ENCODE measurements around the gene GPR82. TPM values are rescaled to one million over a fixed set of nuclear protein-coding genes. Genes with fewer than 3 reads are reported as not detected.

The GPR82 gene
- total and polyA plus RNA-seq, 9 donors, result 0.04 to 0.40 (median 0.06) TPM; not detected in 3

DNA sequence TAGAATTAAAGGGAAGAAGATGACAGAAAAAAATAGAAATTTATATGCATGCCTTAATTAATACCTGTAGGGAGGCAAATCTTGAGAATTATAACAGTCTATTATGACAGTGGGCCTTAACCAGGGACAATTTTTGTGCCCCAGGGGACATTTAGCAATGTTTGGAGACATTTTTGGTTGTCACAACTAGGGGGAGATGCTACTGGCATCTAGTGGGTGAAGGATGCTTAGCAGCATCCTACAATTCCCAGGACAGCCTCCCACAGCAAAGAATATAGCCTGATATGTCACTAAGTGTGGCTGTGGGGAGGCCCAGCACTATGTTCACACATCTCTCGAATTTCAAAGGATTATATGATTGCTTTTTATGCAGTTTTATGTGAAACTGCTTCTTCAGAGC is 10.5 kb downstream of the GPR82 start:
- peak; percentile 11 for DNase-seq
- Histone ChIP-seq H3K4me3 (ENCODE audit: low read length) (no peak overlapping the region), H3K36me3 (ENCODE audit: control insufficient read depth, insufficient read depth, low read length) (no peaks in the 10 kb centered on the region), H3K9me3 (replicated peaks; ENCODE audit: control insufficient read depth, low read depth, low read length) (no peaks in the 10 kb centered on the region), H3K27ac (ENCODE audit: low read length) (no peak overlapping the region), H3K4me1 (ENCODE audit: control insufficient read depth, insufficient read depth, low read length) (no peaks in the 10 kb centered on the region), H3K27me3 (ENCODE audit: control insufficient read depth, insufficient read depth, low read length) (peaks cover 13% of the 10 kb centered on the region)
- WGBS (ENCODE audit: insufficient coverage), result no CpG with 5 or more reads among the region's 1 CpG

GRCh38 chrX:41737065-41737464 is 13.1 kb downstream of the GPR82 start:
- Histone ChIP-seq H3K4me1 (ENCODE audit: control insufficient read depth, insufficient read depth, low read length) (no peaks in the 10 kb centered on the region), H3K9me3 (replicated peaks; ENCODE audit: control insufficient read depth, low read depth, low read length) (no peaks in the 10 kb centered on the region), H3K27ac (ENCODE audit: low read length) (no peak overlapping the region), H3K27me3 (ENCODE audit: control insufficient read depth, insufficient read depth, low read length) (peaks cover 14% of the 10 kb centered on the region), H3K4me3 (ENCODE audit: low read length) (no peak overlapping the region), H3K36me3 (ENCODE audit: control insufficient read depth, insufficient read depth, low read length) (no peaks in the 10 kb centered on the region)
- peak; percentile 30 for DNase-seq
- WGBS (ENCODE audit: insufficient coverage), result 71% methylated on average over 6 of the region's 7 CpGs

DNA sequence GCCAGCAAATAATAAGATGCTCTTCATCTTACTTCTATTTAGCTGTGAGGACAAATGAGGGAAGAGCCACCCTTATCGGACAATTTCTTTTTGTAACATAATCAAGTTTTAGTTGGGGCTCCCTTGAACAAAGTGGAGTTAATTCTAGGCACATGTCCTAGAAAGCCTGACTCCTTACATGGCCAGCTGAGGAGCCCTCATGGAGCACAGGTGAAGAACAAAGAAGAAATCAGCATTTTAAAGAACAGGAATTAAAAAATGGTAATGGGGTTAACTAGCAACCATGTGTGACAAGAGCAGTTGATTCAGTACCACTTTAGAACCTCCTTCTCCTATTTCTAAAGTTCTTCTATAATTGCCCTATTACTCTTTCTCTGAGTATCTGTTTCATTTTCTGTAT is 15.9 kb downstream of the GPR82 start:
- no CpG with 5 or more reads among the region's 1 CpG for WGBS (ENCODE audit: insufficient coverage)
- Histone ChIP-seq H3K4me1 (ENCODE audit: control insufficient read depth, insufficient read depth, low read length) (no peaks in the 10 kb centered on the region), H3K27me3 (ENCODE audit: control insufficient read depth, insufficient read depth, low read length) (peaks cover 12% of the 10 kb centered on the region), H3K4me3 (ENCODE audit: low read length) (no peak overlapping the region), H3K27ac (ENCODE audit: low read length) (no peak overlapping the region), H3K9me3 (replicated peaks; ENCODE audit: control insufficient read depth, low read depth, low read length) (no peaks in the 10 kb centered on the region), H3K36me3 (ENCODE audit: control insufficient read depth, insufficient read depth, low read length) (no peaks in the 10 kb centered on the region)
- DNase-seq, result no peak

GRCh38 chrX:41750716-41751115 is 26.7 kb downstream of the GPR82 start:
- Histone ChIP-seq H3K9me3 (replicated peaks; ENCODE audit: control insufficient read depth, low read depth, low read length) (no peaks in the 10 kb centered on the region), H3K27me3 (ENCODE audit: control insufficient read depth, insufficient read depth, low read length) (peaks cover 5% of the 10 kb centered on the region), H3K4me3 (ENCODE audit: low read length) (no peak overlapping the region), H3K4me1 (ENCODE audit: control insufficient read depth, insufficient read depth, low read length) (no peaks in the 10 kb centered on the region), H3K36me3 (ENCODE audit: control insufficient read depth, insufficient read depth, low read length) (no peaks in the 10 kb centered on the region), H3K27ac (ENCODE audit: low read length) (no peak overlapping the region)
- 60% methylated on average over 1 of the region's 3 CpGs for WGBS (ENCODE audit: insufficient coverage)
- no peak for DNase-seq

GRCh38 chrX:41758401-41758800 is 34.4 kb downstream of the GPR82 start:
- no peak overlapping the region for H3K4me3 ChIP-seq (ENCODE audit: low read length)
- 100% methylated on average over 1 of the region's 2 CpGs for WGBS (ENCODE audit: insufficient coverage)
- no peaks in the 10 kb centered on the region for H3K9me3 ChIP-seq (replicated peaks; ENCODE audit: control insufficient read depth, low read depth, low read length)
- H3K27me3 ChIP-seq (ENCODE audit: control insufficient read depth, insufficient read depth, low read length), result peaks cover 5% of the 10 kb centered on the region
- no peak for DNase-seq
- H3K36me3 ChIP-seq (ENCODE audit: control insufficient read depth, insufficient read depth, low read length), result no peaks in the 10 kb centered on the region
- no peaks in the 10 kb centered on the region for H3K4me1 ChIP-seq (ENCODE audit: control insufficient read depth, insufficient read depth, low read length)
- no peak overlapping the region for H3K27ac ChIP-seq (ENCODE audit: low read length)

GRCh38 chrX:41759817-41760216 is 35.8 kb downstream of the GPR82 start:
- Histone ChIP-seq H3K27me3 (ENCODE audit: control insufficient read depth, insufficient read depth, low read length) (peaks cover 2% of the 10 kb centered on the region), H3K36me3 (ENCODE audit: control insufficient read depth, insufficient read depth, low read length) (no peaks in the 10 kb centered on the region), H3K4me1 (ENCODE audit: control insufficient read depth, insufficient read depth, low read length) (no peaks in the 10 kb centered on the region), H3K27ac (ENCODE audit: low read length) (no peak overlapping the region), H3K4me3 (ENCODE audit: low read length) (no peak overlapping the region), H3K9me3 (replicated peaks; ENCODE audit: control insufficient read depth, low read depth, low read length) (no peaks in the 10 kb centered on the region)
- WGBS (ENCODE audit: insufficient coverage), result no CpG with 5 or more reads among the region's 3 CpGs
- DNase-seq, result peak; percentile 20

DNA sequence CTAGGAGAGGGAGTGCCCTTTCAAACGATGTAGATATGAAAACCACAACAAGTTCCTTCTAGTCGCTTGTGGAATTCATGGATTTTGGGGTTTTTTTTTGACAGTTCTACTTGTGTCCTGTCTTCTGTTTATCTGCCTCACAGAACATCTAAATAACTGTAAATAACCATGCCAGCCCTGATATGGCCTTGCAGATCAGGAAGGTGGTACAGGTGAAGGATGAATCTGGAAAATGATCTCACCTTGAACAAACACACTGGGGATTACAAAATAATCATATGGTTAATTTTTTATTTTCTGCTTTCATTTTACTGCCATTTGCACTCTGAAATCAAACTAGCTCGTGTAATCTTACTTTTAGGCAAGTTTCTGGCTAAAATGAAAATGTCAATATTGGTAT is 37.2 kb downstream of the GPR82 start:
- Histone ChIP-seq H3K4me3 (ENCODE audit: low read length) (no peak overlapping the region), H3K27ac (ENCODE audit: low read length) (no peak overlapping the region), H3K4me1 (ENCODE audit: control insufficient read depth, insufficient read depth, low read length) (no peaks in the 10 kb centered on the region), H3K9me3 (replicated peaks; ENCODE audit: control insufficient read depth, low read depth, low read length) (no peaks in the 10 kb centered on the region), H3K36me3 (ENCODE audit: control insufficient read depth, insufficient read depth, low read length) (no peaks in the 10 kb centered on the region), H3K27me3 (ENCODE audit: control insufficient read depth, insufficient read depth, low read length) (peaks cover 2% of the 10 kb centered on the region)
- no CpG with 5 or more reads among the region's 3 CpGs for WGBS (ENCODE audit: insufficient coverage)
- DNase-seq, result no peak

DNA sequence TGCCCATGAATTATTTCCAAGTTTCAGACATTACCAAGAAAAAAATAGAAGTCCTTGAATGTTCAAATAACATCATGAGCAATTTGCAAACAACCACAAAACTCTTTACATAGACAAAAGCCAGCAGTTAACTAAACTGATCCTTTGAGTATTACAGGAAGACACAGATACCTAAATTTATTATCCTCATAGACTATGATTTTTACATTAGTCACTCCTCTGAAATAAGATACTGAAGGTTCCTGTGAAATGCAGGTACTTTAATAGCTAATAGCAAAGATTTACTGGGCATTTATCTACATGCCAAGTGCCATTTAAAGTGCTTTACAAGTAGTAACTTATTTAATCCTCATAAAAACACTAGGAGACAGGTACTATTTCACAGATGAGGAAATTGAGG is 37.7 kb downstream of the GPR82 start:
- no peaks in the 10 kb centered on the region for H3K4me1 ChIP-seq (ENCODE audit: control insufficient read depth, insufficient read depth, low read length)
- no peaks in the 10 kb centered on the region for H3K36me3 ChIP-seq (ENCODE audit: control insufficient read depth, insufficient read depth, low read length)
- no peak overlapping the region for H3K27ac ChIP-seq (ENCODE audit: low read length)
- DNase-seq, result no peak
- H3K4me3 ChIP-seq (ENCODE audit: low read length), result no peak overlapping the region
- peaks cover 4% of the 10 kb centered on the region for H3K27me3 ChIP-seq (ENCODE audit: control insufficient read depth, insufficient read depth, low read length)
- no peaks in the 10 kb centered on the region for H3K9me3 ChIP-seq (replicated peaks; ENCODE audit: control insufficient read depth, low read depth, low read length)

DNA sequence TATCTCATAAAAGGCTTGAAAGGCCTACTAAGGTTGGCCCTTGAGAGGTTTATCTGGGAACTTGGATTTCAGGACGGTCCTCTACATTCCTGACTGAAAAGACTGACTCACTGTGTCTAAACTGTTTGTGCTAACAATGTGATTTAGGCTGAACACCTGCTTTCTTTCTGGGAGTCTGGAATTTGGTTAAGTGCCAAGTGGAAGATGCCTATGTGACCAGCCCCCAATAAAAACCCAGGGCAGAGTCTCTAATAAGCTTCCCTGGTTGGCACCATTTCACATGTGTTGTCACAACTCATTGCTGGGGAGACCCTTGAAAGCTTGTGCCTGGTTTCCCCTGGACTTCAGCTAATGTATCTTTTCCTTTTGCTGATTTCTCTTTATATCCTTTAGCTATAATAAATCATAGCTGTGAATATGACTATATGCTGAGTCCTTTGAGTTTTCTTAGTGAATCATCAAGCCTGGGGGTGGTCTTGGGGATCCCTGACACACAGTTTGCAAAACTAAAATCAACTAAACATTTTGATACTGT is 55.1 kb downstream of the GPR82 start:
- Histone ChIP-seq H3K36me3 (ENCODE audit: control insufficient read depth, insufficient read depth, low read length) (no peaks in the 10 kb centered on the region), H3K27ac (ENCODE audit: low read length) (no peak overlapping the region), H3K27me3 (ENCODE audit: control insufficient read depth, insufficient read depth, low read length) (peaks cover 7% of the 10 kb centered on the region), H3K4me1 (ENCODE audit: control insufficient read depth, insufficient read depth, low read length) (peaks cover 4% of the 10 kb centered on the region), H3K9me3 (replicated peaks; ENCODE audit: control insufficient read depth, low read depth, low read length) (no peaks in the 10 kb centered on the region), H3K4me3 (ENCODE audit: low read length) (no peak overlapping the region)
- peak; percentile 57 for DNase-seq
- WGBS (ENCODE audit: insufficient coverage), result 40% methylated on average over 1 of the region's 1 CpG

Data from muscle of leg (tissue), 11 donors.